K562 (cell line): ENCODE data around the gene NDUFAF3. TPM values are rescaled to one million over a fixed set of nuclear protein-coding genes. Genes with fewer than 3 reads are reported as not detected.

Source experiments
- CCNT2 ChIP-seq: IDR thresholded peaks from 2 replicates; pipeline ENCODE4 v1.6.1; 2011; ENCODE audit warnings: borderline replicate concordance, low read depth, mild to moderate bottlenecking, moderate library complexity, mixed read lengths, low read length; ENCODE audit not compliant: insufficient read length; ENCODE audit errors: extremely low read depth
- COPS2 ChIP-seq: fragments of 450-650 bp; conservative IDR thresholded peaks from 2 replicates; pipeline ENCODE4 v1.6.1; 2016; ENCODE audit warnings: mild to moderate bottlenecking, moderate library complexity
- ESRRB ChIP-seq: fragments of 250-450 bp; sonication (Bioruptor Pico); IDR thresholded peaks from 2 replicates; pipeline ENCODE4 v1.5.0; 2020; ENCODE audit warnings: mild to moderate bottlenecking, moderate library complexity, borderline replicate concordance
- HBP1 ChIP-seq: fragments of 450-650 bp; formaldehyde crosslinking; IDR thresholded peaks from 2 replicates; pipeline ENCODE4 v1.4.0; 2022; ENCODE audit warnings: missing genetic modification characterization
- IRF2 ChIP-seq: sonication (generic); formaldehyde crosslinking; IDR thresholded peaks from 2 replicates; pipeline ENCODE4 v1.8.1; 2022; ENCODE audit warnings: mild to moderate bottlenecking, missing genetic modification reagents
- KHSRP ChIP-seq: fragments of 450-650 bp; IDR thresholded peaks from 2 replicates; pipeline ENCODE4 v1.6.1; 2017
- MED1 ChIP-seq: sonication (generic); formaldehyde crosslinking; IDR thresholded peaks from 2 replicates; pipeline ENCODE4 v1.8.1; 2023; ENCODE audit warnings: missing genetic modification reagents, borderline replicate concordance
- MXI1 ChIP-seq: IDR thresholded peaks from 2 replicates; pipeline ENCODE4 v1.6.1; 2011; ENCODE audit warnings: low read depth, mild to moderate bottlenecking, improper control_type of control experiment, low read length
- NR0B1 ChIP-seq: fragments of 450-650 bp; IDR thresholded peaks from one replicate; pipeline ENCODE4 v1.6.1; 2018; ENCODE audit warnings: mild to moderate bottlenecking, moderate library complexity; ENCODE audit not compliant: partially characterized antibody
- PURB ChIP-seq: sonication (generic); formaldehyde crosslinking; IDR thresholded peaks from 2 replicates; pipeline ENCODE4 v1.9.0; 2021; ENCODE audit warnings: low read depth, mild to moderate bottlenecking, missing genetic modification reagents
- SAFB ChIP-seq: fragments of 200-400 bp; formaldehyde crosslinking; IDR thresholded peaks from 2 replicates; pipeline ENCODE4 v1.6.1; 2017; ENCODE audit warnings: low read depth, low read length, borderline replicate concordance
- SIN3B ChIP-seq: fragments of 450-650 bp; IDR thresholded peaks from 2 replicates; pipeline ENCODE4 v1.6.1; 2017; ENCODE audit warnings: low read depth, mild to moderate bottlenecking, moderate library complexity
- SMC3 ChIP-seq: conservative IDR thresholded peaks from 2 replicates; pipeline ENCODE4 v1.6.1; 2011; ENCODE audit warnings: low read depth, low read length, improper control_type of control experiment; ENCODE audit not compliant: insufficient read depth
- TBL1XR1 ChIP-seq, 2 experiments: IDR thresholded peaks; 2 replicates each; pipeline ENCODE4 v1.6.1; 2012; ENCODE audit warnings: improper control_type of control experiment in 2 of 2, low read length in 2 of 2, mild to moderate bottlenecking in 1 of 2
- ZBTB34 ChIP-seq: fragments of 250-450 bp; sonication (Bioruptor Pico); IDR thresholded peaks from 2 replicates; pipeline ENCODE4 v1.8.0; 2021; ENCODE audit warnings: mild to moderate bottlenecking, moderate library complexity
- ZFP91 ChIP-seq: sonication (generic); formaldehyde crosslinking; IDR thresholded peaks from 2 replicates; pipeline ENCODE4 v1.8.0; 2022; ENCODE audit warnings: mild to moderate bottlenecking, missing genetic modification reagents
- ZNF384 ChIP-seq: IDR thresholded peaks from 2 replicates; pipeline ENCODE4 v1.6.1; 2012; ENCODE audit warnings: low read depth, low read length, improper control_type of control experiment
- ZNF395 ChIP-seq: fragments of 200-800 bp; sonication (Bioruptor generic); IDR thresholded peaks from 2 replicates; pipeline ENCODE4 v1.6.1; 2017; ENCODE audit warnings: missing genetic modification characterization, missing compliant biosample characterization
- ZNF668 ChIP-seq: fragments of 250-450 bp; sonication (Bioruptor Pico); IDR thresholded peaks from 2 replicates; pipeline ENCODE4 v1.8.0; 2022; ENCODE audit warnings: mild to moderate bottlenecking, inconsistent platforms
- polyA plus RNA-seq, 8 experiments: library from polyadenylated mRNA; depleted of rRNA in 4 of 8; stranded (reverse) in 5 of 8; unstranded in 3 of 8; fragments of >200 nt; fragmentation: Nextera tagmentation in 2 of 8; fragmentation: Illumina TruSeq in 1 of 8; extraction: Ambion mirVana in 2 of 8; extraction: Trizol in 1 of 8; gene quantifications; 2 replicates each; pipeline versions ENCODE4 v1.2.1 to v1.2.3, GENCODE V29; 2011 to 2014; ENCODE audit warnings: inconsistent platforms in 1 of 8, missing spikeins in 1 of 8
- total RNA-seq, 7 experiments: library from RNA; depleted of rRNA in 6 of 7; stranded (reverse); fragments of >200 nt in 6 of 7; fragmentation: Illumina TruSeq in 2 of 7; extraction: Trizol in 2 of 7; gene quantifications; 2 replicates each; pipeline versions ENCODE4 v1.2.1 to v1.2.3, GENCODE V29; 2011 to 2021; ENCODE audit warnings: low replicate concordance in 1 of 7

The NDUFAF3 gene
- total and polyA plus RNA-seq, 9 of the 15 experiments (the other 6 are each of a cell fraction or from before 2014, with no cell fraction given) = 17.0 to 127 (median 36.3) TPM

- TF ChIP-seq SIN3B (peak; percentile 64; the same call in 1 of the 2 replicates), ZFP91 (CRISPR knock-in tag) (0 out of 2 replicates have a peak, but pooled peaks have one; percentile 37), ZBTB34 (CRISPR knock-in tag) (no peak), COPS2 (no peak), PURB (no peak), MED1 (CRISPR knock-in tag) (no peak), IRF2 (CRISPR knock-in tag) (no peak), ZNF384 (no peak), HBP1 (CRISPR knock-in tag) (0 out of 2 replicates have a peak, but pooled peaks have one; percentile 28), SMC3 (no peak), TBL1XR1 (IDR thresholded peaks at IDR 0.05; ENCODE audit: low read length in 2 of 2) (peak in 1 of 2 experiments; percentile 64; a peak in 2 of 4 replicates), NR0B1 (no peak), CCNT2 (peak; percentile 96), ESRRB (0 out of 2 replicates have a peak, but pooled peaks have one; percentile 24), ZNF395 (CRISPR knock-in tag) (no peak), SAFB (no peak), MXI1 (peak; percentile 67; the same call in 1 of the 2 replicates), ZNF668 (CRISPR knock-in tag) (no peak), KHSRP (peak; percentile 46; the same call in 1 of the 2 replicates)
Measured at GRCh38 chr3:49028673-49029562, 7.0 kb downstream of the NDUFAF3 start, which contains the start of gene IMPDH2 (continued).
